Adipocyte (in vitro differentiated cells): ENCODE data around the gene TENT5C.

Source experiments
- DNase-seq: peaks from one replicate; pipeline ENCODE4 v3.0.0-alpha.2; 2015; ENCODE audit warnings: low read depth
- H3K27me3 ChIP-seq: replicated peaks from 2 replicates; pipeline ENCODE4 v1.7.0; 2013; ENCODE audit warnings: mild to moderate bottlenecking, low read length, moderate library complexity; ENCODE audit not compliant: control insufficient read depth, insufficient read depth
- H3K36me3 ChIP-seq: 2 replicates; pipeline ENCODE4 v1.7.0; 2013; ENCODE audit warnings: low read length, mild to moderate bottlenecking, moderate library complexity; ENCODE audit not compliant: control insufficient read depth, insufficient read depth, severe bottlenecking
- H3K4me1 ChIP-seq: 2 replicates; pipeline ENCODE4 v1.7.0; 2013; ENCODE audit warnings: mild to moderate bottlenecking, low read length, moderate library complexity; ENCODE audit not compliant: control insufficient read depth, insufficient read depth
- H3K4me3 ChIP-seq: 2 replicates; pipeline ENCODE4 v1.7.0; 2013; ENCODE audit warnings: mild to moderate bottlenecking, low read length, moderate library complexity
- H3K9ac ChIP-seq: 2 replicates; pipeline ENCODE4 v1.7.0; 2013; ENCODE audit warnings: mild to moderate bottlenecking, low read length, moderate library complexity
- H3K9me3 ChIP-seq: 2 replicates; pipeline ENCODE4 v1.7.0; 2013; ENCODE audit warnings: mild to moderate bottlenecking, low read length, moderate library complexity; ENCODE audit not compliant: control insufficient read depth

TENT5C gene

DNA sequence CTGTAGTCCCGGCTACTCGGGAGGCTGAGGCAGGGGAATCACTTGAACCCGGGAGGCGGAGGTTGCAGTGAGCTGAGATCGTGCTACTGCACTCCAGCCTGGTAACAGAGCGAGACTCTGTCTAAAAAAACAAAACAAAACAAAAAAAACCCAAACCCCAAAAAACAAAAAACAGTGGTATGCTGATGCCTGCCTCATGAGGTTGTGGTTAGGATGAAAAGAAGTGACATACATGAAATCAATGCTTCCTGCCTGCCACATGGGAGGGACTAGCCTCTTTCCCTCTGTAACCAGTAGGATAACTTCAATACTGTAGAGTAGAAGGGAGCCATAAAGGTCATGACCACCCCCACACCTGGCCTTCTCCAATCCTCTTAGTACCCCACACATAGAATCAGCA, 55.2 kb downstream of the TENT5C start:
- H3K36me3 ChIP-seq, result no peaks in the 10 kb centered on the region
- DNase-seq, result no peak
- peaks cover 23% of the 10 kb centered on the region for H3K27me3 ChIP-seq
- no peak overlapping the region for H3K4me3 ChIP-seq
- peaks cover 9% of the 10 kb centered on the region for H3K4me1 ChIP-seq
- no peaks in the 10 kb centered on the region for H3K9me3 ChIP-seq
- H3K9ac ChIP-seq, result no peak overlapping the region

DNA sequence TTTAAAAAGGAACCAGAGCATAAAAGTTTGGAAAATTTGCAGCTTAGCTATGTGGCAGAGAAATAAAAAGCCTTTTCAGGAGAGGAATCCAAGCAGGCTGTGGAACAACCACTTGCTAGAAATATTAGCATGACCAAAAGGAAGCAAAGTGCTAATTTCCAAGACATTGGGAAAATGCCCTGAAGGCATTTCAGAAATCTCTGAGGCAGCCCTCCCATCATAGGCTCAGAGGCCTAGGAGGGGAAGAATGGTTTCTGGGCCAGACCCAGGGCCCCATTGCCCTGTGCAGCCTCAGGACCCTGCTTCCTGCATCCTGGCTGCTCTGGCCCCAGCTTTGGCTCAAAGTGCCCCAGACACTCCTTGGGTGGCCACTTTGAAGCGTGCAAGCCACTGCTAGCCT, 56.8 kb downstream of the TENT5C start:
- H3K27me3 ChIP-seq, result peaks cover 20% of the 10 kb centered on the region
- no peaks in the 10 kb centered on the region for H3K36me3 ChIP-seq
- no peak overlapping the region for H3K9ac ChIP-seq
- no peak overlapping the region for H3K4me3 ChIP-seq
- no peak for DNase-seq
- no peaks in the 10 kb centered on the region for H3K9me3 ChIP-seq
- no peaks in the 10 kb centered on the region for H3K4me1 ChIP-seq

DNA sequence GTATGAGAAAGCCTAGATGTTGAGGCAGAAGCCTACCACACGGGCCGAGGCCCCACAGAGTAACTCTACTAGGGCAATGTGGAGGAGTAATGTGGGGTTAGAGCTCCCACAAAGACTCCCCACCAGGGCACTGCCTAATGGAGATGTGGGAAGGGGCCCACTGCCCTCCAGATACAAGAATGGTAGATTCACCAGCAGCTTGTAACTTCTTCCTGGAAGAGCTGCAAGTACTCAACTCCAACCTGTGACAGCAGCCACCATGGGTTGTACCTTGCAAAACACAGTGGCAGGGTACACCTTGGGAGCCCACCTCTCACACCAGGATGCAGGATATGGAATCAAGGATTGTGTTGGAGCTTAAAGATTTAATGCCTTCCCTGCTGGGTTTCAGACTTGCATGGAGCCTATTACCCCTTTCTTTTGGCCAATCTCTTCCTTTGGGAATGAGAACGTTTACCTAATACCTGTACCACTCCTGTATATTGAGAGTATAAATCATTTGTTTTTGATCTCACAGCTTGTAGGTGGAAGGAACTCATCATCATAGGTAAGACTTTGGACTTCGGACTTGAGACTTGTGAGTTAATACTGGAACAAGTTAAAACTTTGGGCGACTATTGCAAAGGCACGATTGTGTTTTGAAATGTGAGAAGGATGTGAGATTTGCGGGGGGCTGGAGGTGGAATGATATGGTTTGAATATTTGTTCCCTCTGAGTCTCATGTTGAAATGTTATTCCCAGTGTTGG, 57.5 kb downstream of the TENT5C start:
- H3K27me3 ChIP-seq, result peaks cover 20% of the 10 kb centered on the region
- no peaks in the 10 kb centered on the region for H3K36me3 ChIP-seq
- no peaks in the 10 kb centered on the region for H3K9me3 ChIP-seq
- no peaks in the 10 kb centered on the region for H3K4me1 ChIP-seq
- no peak overlapping the region for H3K4me3 ChIP-seq
- H3K9ac ChIP-seq, result no peak overlapping the region
- no peak for DNase-seq

DNA sequence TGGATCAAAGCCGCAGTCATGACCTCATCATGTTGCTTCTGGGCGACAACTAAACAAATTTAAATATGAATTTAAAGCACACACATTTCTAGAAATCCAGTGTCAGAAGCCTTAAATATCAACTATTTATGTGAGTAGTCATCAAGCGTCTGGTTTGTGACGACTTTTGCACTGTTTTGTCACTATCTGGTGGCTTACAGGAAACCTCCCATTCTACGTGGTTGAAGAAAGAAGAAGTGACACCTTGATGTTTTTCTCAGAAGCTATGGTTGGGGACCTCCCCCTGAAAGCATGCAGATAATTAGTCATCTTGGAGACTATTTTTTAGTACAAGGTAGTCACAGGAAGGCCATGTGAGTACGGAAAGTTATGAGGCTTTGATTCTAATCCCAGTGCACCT, 58.5 kb downstream of the TENT5C start:
- Histone ChIP-seq H3K9me3 (no peaks in the 10 kb centered on the region), H3K27me3 (peaks cover 17% of the 10 kb centered on the region), H3K4me3 (no peak overlapping the region), H3K4me1 (peaks cover under 1% of the 10 kb centered on the region), H3K9ac (no peak overlapping the region), H3K36me3 (no peaks in the 10 kb centered on the region)
- no peak for DNase-seq

GRCh38 chr1:117665556-117666270, 59.9 kb downstream of the TENT5C start:
- peaks cover 13% of the 10 kb centered on the region for H3K27me3 ChIP-seq
- no peak overlapping the region for H3K4me3 ChIP-seq
- DNase-seq, result no peak
- H3K4me1 ChIP-seq, result peaks cover 7% of the 10 kb centered on the region
- no peak overlapping the region for H3K9ac ChIP-seq
- H3K9me3 ChIP-seq, result no peaks in the 10 kb centered on the region
- no peaks in the 10 kb centered on the region for H3K36me3 ChIP-seq

- no peaks in the 10 kb centered on the region for H3K36me3 ChIP-seq
- H3K27me3 ChIP-seq, result no peaks in the 10 kb centered on the region
- H3K4me1 ChIP-seq, result peaks cover 35% of the 10 kb centered on the region
- H3K4me3 ChIP-seq, result no peak overlapping the region
- no peak overlapping the region for H3K9ac ChIP-seq
- DNase-seq, result no peak
- H3K9me3 ChIP-seq, result no peaks in the 10 kb centered on the region
Observed at GRCh38 chr1:117669572-117669971, 63.7 kb downstream of the TENT5C start.

DNA sequence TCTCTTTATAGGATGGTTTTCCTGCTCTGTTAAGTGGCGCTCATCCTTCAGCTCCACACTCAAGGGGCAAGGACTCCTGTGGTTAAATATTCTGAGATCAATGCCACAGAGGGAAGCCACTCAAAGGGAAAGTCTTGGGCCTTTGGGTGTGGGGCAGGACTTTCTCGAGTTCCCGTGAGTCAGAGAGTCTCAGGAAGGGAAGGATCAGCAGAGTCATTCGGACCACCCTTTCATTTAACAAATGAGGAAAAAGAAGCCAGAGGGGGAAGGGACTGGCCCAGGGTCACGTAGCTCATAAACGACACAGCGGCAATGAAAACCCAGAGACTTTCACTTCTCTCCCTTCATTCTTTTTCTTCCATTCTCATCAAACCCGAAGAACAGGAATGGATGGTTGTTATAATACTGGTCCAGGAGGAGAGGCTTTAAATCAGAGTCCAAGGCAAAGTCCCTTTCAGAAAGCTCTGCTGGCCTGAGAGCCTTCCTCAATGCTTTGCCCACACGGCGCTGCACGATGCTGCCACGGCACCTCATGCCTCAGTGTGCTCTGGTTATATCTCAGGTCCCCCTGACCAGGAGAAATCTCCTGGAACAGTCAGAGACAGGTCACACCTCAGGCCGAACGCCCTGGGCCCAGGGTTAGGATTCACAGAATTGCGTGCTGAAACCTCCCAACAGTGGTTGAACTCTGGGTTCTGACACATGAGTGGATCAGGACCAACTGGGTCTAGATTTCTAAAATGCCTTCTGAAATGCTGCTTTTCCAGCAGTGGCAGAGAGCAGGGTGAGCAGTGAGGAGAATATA, 65.3 kb downstream of the TENT5C start:
- H3K4me1 ChIP-seq, result peaks cover 37% of the 10 kb centered on the region
- H3K9me3 ChIP-seq, result no peaks in the 10 kb centered on the region
- H3K4me3 ChIP-seq, result no peak overlapping the region
- no peaks in the 10 kb centered on the region for H3K36me3 ChIP-seq
- DNase-seq, result no peak
- no peak overlapping the region for H3K9ac ChIP-seq
- no peaks in the 10 kb centered on the region for H3K27me3 ChIP-seq

GRCh38 chr1:117671781-117672501, 66.1 kb downstream of the TENT5C start:
- Histone ChIP-seq H3K27me3 (no peaks in the 10 kb centered on the region), H3K36me3 (no peaks in the 10 kb centered on the region), H3K4me1 (peaks cover 37% of the 10 kb centered on the region), H3K9me3 (no peaks in the 10 kb centered on the region), H3K4me3 (no peak overlapping the region), H3K9ac (no peak overlapping the region)
- no peak for DNase-seq

DNA sequence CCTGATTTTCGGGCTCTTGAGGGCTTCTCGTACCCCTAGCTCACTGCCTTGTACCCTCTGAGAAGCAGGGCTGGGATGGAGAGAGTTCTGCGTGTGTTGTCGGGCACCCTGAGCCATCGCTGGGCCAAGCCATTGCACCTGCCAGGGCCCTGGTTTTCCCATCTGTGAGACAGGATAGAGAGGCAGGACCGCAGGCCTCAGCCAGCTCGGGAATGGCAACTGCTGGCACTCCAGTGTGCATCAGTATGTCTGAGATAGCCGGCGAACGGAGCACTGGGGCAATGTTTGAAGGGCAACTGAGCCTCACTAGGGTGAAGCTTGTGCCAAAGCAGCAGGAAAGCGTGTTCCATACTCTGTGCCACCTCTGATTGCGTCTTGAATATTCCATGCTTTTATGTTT, 66.9 kb downstream of the TENT5C start:
- peaks cover 37% of the 10 kb centered on the region for H3K4me1 ChIP-seq
- H3K27me3 ChIP-seq, result no peaks in the 10 kb centered on the region
- no peaks in the 10 kb centered on the region for H3K9me3 ChIP-seq
- DNase-seq, result no peak
- no peak overlapping the region for H3K4me3 ChIP-seq
- H3K36me3 ChIP-seq, result no peaks in the 10 kb centered on the region
- H3K9ac ChIP-seq, result no peak overlapping the region

DNA sequence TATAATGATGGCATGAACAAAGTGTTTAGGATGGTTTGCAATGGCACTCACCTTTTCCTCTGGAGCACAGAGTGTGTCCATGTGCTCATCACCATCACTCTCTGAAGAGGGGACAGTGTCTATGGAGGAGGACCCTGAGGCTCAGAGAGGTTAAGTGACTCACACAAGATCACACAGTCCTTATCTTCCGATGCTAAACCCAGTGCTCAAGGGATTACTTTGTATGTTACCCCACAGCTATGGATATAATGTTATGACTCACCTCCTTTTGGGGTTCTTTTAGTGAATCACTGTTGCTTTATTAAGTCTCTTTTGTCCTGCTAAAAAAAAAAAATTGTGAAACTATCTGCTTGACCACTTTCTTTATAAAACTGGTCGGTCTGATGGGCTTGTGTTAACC, 67.6 kb downstream of the TENT5C start:
- DNase-seq, result peak; percentile 30

More for the DNA sequence above, 67.6 kb downstream of the TENT5C start:
- no peak overlapping the region for H3K4me3 ChIP-seq
- no peaks in the 10 kb centered on the region for H3K9me3 ChIP-seq
- H3K4me1 ChIP-seq, result peaks cover 43% of the 10 kb centered on the region
- no peaks in the 10 kb centered on the region for H3K36me3 ChIP-seq
- H3K27me3 ChIP-seq, result no peaks in the 10 kb centered on the region
- no peak overlapping the region for H3K9ac ChIP-seq
